ENCODE data around the gene PCED1B.

PCED1B gene

GRCh38 chr12:47088021-47088944, 8.9 kb downstream of the PCED1B start:
- H3K9me3 ChIP-seq (ENCODE audit: control insufficient read depth, low read length), result no peaks in the 10 kb centered on the region
- H3K27me3 ChIP-seq (ENCODE audit: control insufficient read depth, insufficient read depth, low read length, poor library complexity, severe bottlenecking), result no peaks in the 10 kb centered on the region
- H3K36me3 ChIP-seq (ENCODE audit: control insufficient read depth, insufficient read depth, low read length), result no peaks in the 10 kb centered on the region
- H3K27ac ChIP-seq (ENCODE audit: insufficient read depth, low read depth, low read length, poor library complexity, severe bottlenecking), result no peak overlapping the region
- H3K4me3 ChIP-seq (ENCODE audit: insufficient read depth, low read depth, low read length), result no peak overlapping the region
- WGBS, 2 experiments, result 91% methylated on average over 7 of the region's 7 CpGs
- H3K4me1 ChIP-seq (ENCODE audit: control insufficient read depth, insufficient read depth, low read length), result peaks cover 20% of the 10 kb centered on the region

- Histone ChIP-seq H3K36me3 (ENCODE audit: control insufficient read depth, insufficient read depth, low read length) (no peaks in the 10 kb centered on the region), H3K27ac (ENCODE audit: insufficient read depth, low read depth, low read length, poor library complexity, severe bottlenecking) (no peak overlapping the region), H3K4me1 (ENCODE audit: control insufficient read depth, insufficient read depth, low read length) (peaks cover 3% of the 10 kb centered on the region), H3K27me3 (ENCODE audit: control insufficient read depth, insufficient read depth, low read length, poor library complexity, severe bottlenecking) (no peaks in the 10 kb centered on the region), H3K9me3 (ENCODE audit: control insufficient read depth, low read length) (no peaks in the 10 kb centered on the region), H3K4me3 (ENCODE audit: insufficient read depth, low read depth, low read length) (no peak overlapping the region)
- 100% methylated on average over 1 of the region's 2 CpGs; no CpG with 5 or more reads in 1 of the 2 experiments for WGBS, 2 experiments
These were observed 11.6 kb downstream of the PCED1B start for GRCh38 chr12:47091009-47091408.

- WGBS, 2 experiments, result 73 to 87% methylated on average over 4 of the region's 4 CpGs
- Histone ChIP-seq H3K27me3 (ENCODE audit: control insufficient read depth, insufficient read depth, low read length, poor library complexity, severe bottlenecking) (no peaks in the 10 kb centered on the region), H3K27ac (ENCODE audit: insufficient read depth, low read depth, low read length, poor library complexity, severe bottlenecking) (no peak overlapping the region), H3K9me3 (ENCODE audit: control insufficient read depth, low read length) (no peaks in the 10 kb centered on the region), H3K36me3 (ENCODE audit: control insufficient read depth, insufficient read depth, low read length) (no peaks in the 10 kb centered on the region), H3K4me1 (ENCODE audit: control insufficient read depth, insufficient read depth, low read length) (no peaks in the 10 kb centered on the region), H3K4me3 (ENCODE audit: insufficient read depth, low read depth, low read length) (no peak overlapping the region)
These were observed 15.4 kb downstream of the PCED1B start for GRCh38 chr12:47094804-47095203.

DNA sequence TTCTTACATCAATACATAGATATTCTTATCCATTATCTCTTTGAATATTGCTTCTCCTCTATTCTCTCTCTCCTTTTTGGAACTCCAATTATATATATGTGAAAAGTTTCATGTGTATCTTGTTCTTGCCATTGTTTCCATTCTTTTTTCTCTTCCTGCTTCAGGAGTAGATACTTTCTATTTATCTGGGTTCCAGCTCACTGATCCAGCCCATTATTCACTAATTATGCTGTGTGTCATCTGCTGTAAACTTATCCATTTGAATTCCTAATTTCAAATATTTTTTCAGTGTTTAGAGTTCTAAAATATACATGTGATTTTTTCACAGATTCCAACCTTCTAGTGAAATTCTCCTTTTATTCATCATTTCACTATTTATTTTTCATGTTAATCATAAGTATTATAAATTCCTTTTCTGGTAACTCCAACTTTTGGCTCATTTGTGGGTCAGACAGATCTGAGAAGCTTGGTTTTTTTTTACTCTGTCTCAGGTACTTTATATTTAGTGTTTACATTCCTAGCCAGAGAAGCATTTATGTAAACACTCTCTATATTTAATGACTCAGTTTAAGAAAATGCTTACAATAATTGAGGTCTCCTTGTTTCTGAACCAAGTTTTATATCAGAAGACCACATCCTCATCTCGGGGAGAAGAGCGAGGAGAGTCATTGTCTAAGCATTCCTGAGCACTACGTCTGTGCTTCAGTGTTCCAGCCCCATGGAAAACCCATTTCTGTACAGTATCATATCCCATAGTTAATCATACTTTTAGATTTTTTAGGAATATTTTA, 16.2 kb downstream of the PCED1B start:
- WGBS, 2 experiments, result 94 to 96% methylated on average over 3 of the region's 3 CpGs
- Histone ChIP-seq H3K27ac (ENCODE audit: insufficient read depth, low read depth, low read length, poor library complexity, severe bottlenecking) (no peak overlapping the region), H3K27me3 (ENCODE audit: control insufficient read depth, insufficient read depth, low read length, poor library complexity, severe bottlenecking) (no peaks in the 10 kb centered on the region), H3K36me3 (ENCODE audit: control insufficient read depth, insufficient read depth, low read length) (no peaks in the 10 kb centered on the region), H3K9me3 (ENCODE audit: control insufficient read depth, low read length) (no peaks in the 10 kb centered on the region), H3K4me3 (ENCODE audit: insufficient read depth, low read depth, low read length) (no peak overlapping the region), H3K4me1 (ENCODE audit: control insufficient read depth, insufficient read depth, low read length) (no peaks in the 10 kb centered on the region)

GRCh38 chr12:47097276-47097896, 18.0 kb downstream of the PCED1B start:
- Histone ChIP-seq H3K4me3 (ENCODE audit: insufficient read depth, low read depth, low read length) (no peak overlapping the region), H3K36me3 (ENCODE audit: control insufficient read depth, insufficient read depth, low read length) (no peaks in the 10 kb centered on the region), H3K4me1 (ENCODE audit: control insufficient read depth, insufficient read depth, low read length) (no peaks in the 10 kb centered on the region), H3K27me3 (ENCODE audit: control insufficient read depth, insufficient read depth, low read length, poor library complexity, severe bottlenecking) (no peaks in the 10 kb centered on the region), H3K9me3 (ENCODE audit: control insufficient read depth, low read length) (no peaks in the 10 kb centered on the region), H3K27ac (ENCODE audit: insufficient read depth, low read depth, low read length, poor library complexity, severe bottlenecking) (no peak overlapping the region)
- 93 to 94% methylated on average over 7 of the region's 7 CpGs for WGBS, 2 experiments

GRCh38 chr12:47098099-47098498, 18.7 kb downstream of the PCED1B start:
- Histone ChIP-seq H3K36me3 (ENCODE audit: control insufficient read depth, insufficient read depth, low read length) (no peaks in the 10 kb centered on the region), H3K27ac (ENCODE audit: insufficient read depth, low read depth, low read length, poor library complexity, severe bottlenecking) (no peak overlapping the region), H3K4me1 (ENCODE audit: control insufficient read depth, insufficient read depth, low read length) (no peaks in the 10 kb centered on the region), H3K27me3 (ENCODE audit: control insufficient read depth, insufficient read depth, low read length, poor library complexity, severe bottlenecking) (no peaks in the 10 kb centered on the region), H3K9me3 (ENCODE audit: control insufficient read depth, low read length) (no peaks in the 10 kb centered on the region), H3K4me3 (ENCODE audit: insufficient read depth, low read depth, low read length) (no peak overlapping the region)
- WGBS, 2 experiments, result 90 to 94% methylated on average over 6 of the region's 6 CpGs

GRCh38 chr12:47099610-47100009, 20.2 kb downstream of the PCED1B start:
- H3K4me1 ChIP-seq (ENCODE audit: control insufficient read depth, insufficient read depth, low read length), result no peaks in the 10 kb centered on the region
- no peaks in the 10 kb centered on the region for H3K36me3 ChIP-seq (ENCODE audit: control insufficient read depth, insufficient read depth, low read length)
- no peaks in the 10 kb centered on the region for H3K27me3 ChIP-seq (ENCODE audit: control insufficient read depth, insufficient read depth, low read length, poor library complexity, severe bottlenecking)
- no peak overlapping the region for H3K4me3 ChIP-seq (ENCODE audit: insufficient read depth, low read depth, low read length)
- H3K27ac ChIP-seq (ENCODE audit: insufficient read depth, low read depth, low read length, poor library complexity, severe bottlenecking), result no peak overlapping the region
- WGBS, 2 experiments, result 75 to 80% methylated on average over 2 of the region's 2 CpGs
- H3K9me3 ChIP-seq (ENCODE audit: control insufficient read depth, low read length), result no peaks in the 10 kb centered on the region

DNA sequence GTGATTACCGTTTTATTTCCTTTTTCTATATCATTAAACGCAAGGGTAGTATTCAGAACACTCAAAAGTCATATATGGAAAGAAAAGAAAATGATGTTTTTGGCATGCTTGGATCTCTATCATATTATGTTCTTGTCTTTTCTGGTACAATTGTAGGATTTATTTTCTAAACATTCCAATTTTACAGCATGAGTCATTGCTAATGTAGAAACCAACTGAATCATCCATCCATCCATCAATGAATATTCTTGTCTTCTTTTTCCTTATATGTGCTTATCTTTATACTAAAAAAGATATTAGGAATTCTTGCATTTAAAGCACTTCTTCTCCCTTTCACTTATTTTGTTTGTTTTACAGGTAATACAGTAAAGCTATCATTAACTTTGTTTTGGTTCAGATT, 20.7 kb downstream of the PCED1B start:
- H3K9me3 ChIP-seq (ENCODE audit: control insufficient read depth, low read length), result no peaks in the 10 kb centered on the region
- WGBS, 2 experiments, result 100% methylated on average over 2 of the region's 2 CpGs; no CpG with 5 or more reads in 1 of the 2 experiments
- H3K27me3 ChIP-seq (ENCODE audit: control insufficient read depth, insufficient read depth, low read length, poor library complexity, severe bottlenecking), result no peaks in the 10 kb centered on the region
- H3K27ac ChIP-seq (ENCODE audit: insufficient read depth, low read depth, low read length, poor library complexity, severe bottlenecking), result no peak overlapping the region
- no peak overlapping the region for H3K4me3 ChIP-seq (ENCODE audit: insufficient read depth, low read depth, low read length)
- no peaks in the 10 kb centered on the region for H3K36me3 ChIP-seq (ENCODE audit: control insufficient read depth, insufficient read depth, low read length)
- H3K4me1 ChIP-seq (ENCODE audit: control insufficient read depth, insufficient read depth, low read length), result no peaks in the 10 kb centered on the region

- H3K36me3 ChIP-seq (ENCODE audit: control insufficient read depth, insufficient read depth, low read length), result no peaks in the 10 kb centered on the region
- H3K4me3 ChIP-seq (ENCODE audit: insufficient read depth, low read depth, low read length), result no peak overlapping the region
- no peaks in the 10 kb centered on the region for H3K4me1 ChIP-seq (ENCODE audit: control insufficient read depth, insufficient read depth, low read length)
- 83 to 94% methylated on average over 2 of the region's 4 CpGs for WGBS, 2 experiments
- no peak overlapping the region for H3K27ac ChIP-seq (ENCODE audit: insufficient read depth, low read depth, low read length, poor library complexity, severe bottlenecking)
- H3K9me3 ChIP-seq (ENCODE audit: control insufficient read depth, low read length), result no peaks in the 10 kb centered on the region
- H3K27me3 ChIP-seq (ENCODE audit: control insufficient read depth, insufficient read depth, low read length, poor library complexity, severe bottlenecking), result no peaks in the 10 kb centered on the region
These were observed 23.0 kb downstream of the PCED1B start for GRCh38 chr12:47102406-47102805.
